ENCODE measurements around the gene SCAMP5. TPM values are rescaled to one million over a fixed set of nuclear protein-coding genes. Genes with fewer than 3 reads are reported as not detected.

Gene SCAMP5
- total RNA-seq, 1 donor from 2014 or later = 23.5 TPM

GRCh38 chr15:74976159-74976558 is 19.2 kb upstream of the SCAMP5 start:
- Mint-ChIP-seq H3K27me3 (ENCODE audit: unreplicated experiment) (peaks cover 16% of the 10 kb centered on the region), H3K36me3 (ENCODE audit: unreplicated experiment) (no peaks in the 10 kb centered on the region), H3K27ac (ENCODE audit: unreplicated experiment) (no peak overlapping the region), H3K4me1 (ENCODE audit: unreplicated experiment) (no peaks in the 10 kb centered on the region), H3K4me3 (ENCODE audit: unreplicated experiment) (no peak overlapping the region), H3K9me3 (ENCODE audit: unreplicated experiment) (no peaks in the 10 kb centered on the region)
- TF ChIP-seq CTCF (IDR thresholded peaks at IDR 0.05) = peak; percentile 7
- DNase-seq (ENCODE audit: extremely low spot score, unreplicated experiment) = no peak

- Mint-ChIP-seq H3K4me1 (ENCODE audit: unreplicated experiment) (no peaks in the 10 kb centered on the region), H3K27me3 (ENCODE audit: unreplicated experiment) (peaks cover 16% of the 10 kb centered on the region), H3K27ac (ENCODE audit: unreplicated experiment) (no peak overlapping the region), H3K9me3 (ENCODE audit: unreplicated experiment) (no peaks in the 10 kb centered on the region), H3K4me3 (ENCODE audit: unreplicated experiment) (no peak overlapping the region), H3K36me3 (ENCODE audit: unreplicated experiment) (no peaks in the 10 kb centered on the region)
- TF ChIP-seq CTCF (IDR thresholded peaks at IDR 0.05) = no peak
- no peak for DNase-seq (ENCODE audit: extremely low spot score, unreplicated experiment)
Measured at GRCh38 chr15:74977599-74977998, 17.8 kb upstream of the SCAMP5 start.

- H3K27ac Mint-ChIP-seq (ENCODE audit: unreplicated experiment) = no peak overlapping the region
- H3K9me3 Mint-ChIP-seq (ENCODE audit: unreplicated experiment) = no peaks in the 10 kb centered on the region
- no peak for DNase-seq (ENCODE audit: extremely low spot score, unreplicated experiment)
- H3K36me3 Mint-ChIP-seq (ENCODE audit: unreplicated experiment) = no peaks in the 10 kb centered on the region
- H3K4me3 Mint-ChIP-seq (ENCODE audit: unreplicated experiment) = no peak overlapping the region
- H3K27me3 Mint-ChIP-seq (ENCODE audit: unreplicated experiment) = peaks cover 12% of the 10 kb centered on the region
- no peak for TF ChIP-seq CTCF (IDR thresholded peaks at IDR 0.05)
- H3K4me1 Mint-ChIP-seq (ENCODE audit: unreplicated experiment) = no peaks in the 10 kb centered on the region
Measured at GRCh38 chr15:74978077-74978476, 17.3 kb upstream of the SCAMP5 start.

- Mint-ChIP-seq H3K27me3 (ENCODE audit: unreplicated experiment) (peaks cover 15% of the 10 kb centered on the region), H3K36me3 (ENCODE audit: unreplicated experiment) (no peaks in the 10 kb centered on the region), H3K4me1 (ENCODE audit: unreplicated experiment) (no peaks in the 10 kb centered on the region), H3K9me3 (ENCODE audit: unreplicated experiment) (no peaks in the 10 kb centered on the region), H3K27ac (ENCODE audit: unreplicated experiment) (no peak overlapping the region), H3K4me3 (ENCODE audit: unreplicated experiment) (no peak overlapping the region)
- TF ChIP-seq CTCF (IDR thresholded peaks at IDR 0.05) = no peak
- no peak for DNase-seq (ENCODE audit: extremely low spot score, unreplicated experiment)
Measured at GRCh38 chr15:74978503-74978902, 16.9 kb upstream of the SCAMP5 start.

- Mint-ChIP-seq H3K27ac (ENCODE audit: unreplicated experiment) (no peak overlapping the region), H3K27me3 (ENCODE audit: unreplicated experiment) (peaks cover 34% of the 10 kb centered on the region), H3K9me3 (ENCODE audit: unreplicated experiment) (no peaks in the 10 kb centered on the region), H3K4me3 (ENCODE audit: unreplicated experiment) (no peak overlapping the region), H3K4me1 (ENCODE audit: unreplicated experiment) (no peaks in the 10 kb centered on the region), H3K36me3 (ENCODE audit: unreplicated experiment) (no peaks in the 10 kb centered on the region)
- TF ChIP-seq CTCF (IDR thresholded peaks at IDR 0.05) = no peak
- no peak for DNase-seq (ENCODE audit: extremely low spot score, unreplicated experiment)
Measured at GRCh38 chr15:74982183-74982582, 13.2 kb upstream of the SCAMP5 start.

All from osteocyte (in vitro differentiated cells).